Measurements from ENCODE around the gene KHDRBS1.
A peak's percentile ranks its signal among the peaks of the same experiment; 100 is the strongest.

The KHDRBS1 gene

GRCh38 chr1:32035119-32035518, 21.5 kb downstream of the KHDRBS1 start:
- TF ChIP-seq CTCF (IDR thresholded peaks at IDR 0.05; ENCODE audit: borderline replicate concordance, extremely low read depth, low read length, poor library complexity, severe bottlenecking) (no peak), EZH2 (IDR thresholded peaks at IDR 0.05; ENCODE audit: borderline replicate concordance, low read depth, low read length, severe bottlenecking) (no peak)
- Histone ChIP-seq H3K9ac (ENCODE audit: low read depth, low read length) (no peak overlapping the region), H3K4me1 (ENCODE audit: insufficient read depth, low read length) (no peaks in the 10 kb centered on the region), H3K4me2 (ENCODE audit: insufficient read depth, low read length) (no peak overlapping the region), H3K27me3 (ENCODE audit: insufficient read depth, low read length, poor library complexity) (no peaks in the 10 kb centered on the region), H3K4me3 (ENCODE audit: low read depth in 1 of 2, low read length in 2 of 2) (no peak overlapping the region), H3K9me3 (ENCODE audit: insufficient read depth, low read length, severe bottlenecking) (no peaks in the 10 kb centered on the region), H3K36me3 (ENCODE audit: insufficient read depth, low read length) (peaks cover 99% of the 10 kb centered on the region), H3K27ac (ENCODE audit: low read length) (no peak overlapping the region), H2AFZ (ENCODE audit: low read depth, low read length) (no peak overlapping the region), H3K79me2 (ENCODE audit: insufficient read depth, low read length) (peaks cover 95% of the 10 kb centered on the region), H4K20me1 (ENCODE audit: insufficient read depth, low read length) (peaks cover 81% of the 10 kb centered on the region)
- DNase-seq = no peak
- ATAC-seq (ENCODE audit: insufficient read depth, low read depth) = peak; percentile 44; the same call in 1 of the 3 replicates

GRCh38 chr1:32040711-32041110, 27.0 kb downstream of the KHDRBS1 start:
- no peak overlapping the region for H3K9ac ChIP-seq (ENCODE audit: low read depth, low read length)
- H3K27me3 ChIP-seq (ENCODE audit: insufficient read depth, low read length, poor library complexity) = no peaks in the 10 kb centered on the region
- no peak for DNase-seq
- H3K4me1 ChIP-seq (ENCODE audit: insufficient read depth, low read length) = no peaks in the 10 kb centered on the region
- no peak overlapping the region for H2AFZ ChIP-seq (ENCODE audit: low read depth, low read length)
- no peak overlapping the region for H3K4me3 ChIP-seq (ENCODE audit: low read depth in 1 of 2, low read length in 2 of 2)
- TF ChIP-seq EZH2 (IDR thresholded peaks at IDR 0.05; ENCODE audit: borderline replicate concordance, low read depth, low read length, severe bottlenecking) (no peak), CTCF (IDR thresholded peaks at IDR 0.05; ENCODE audit: borderline replicate concordance, extremely low read depth, low read length, poor library complexity, severe bottlenecking) (no peak)
- no peak overlapping the region for H3K27ac ChIP-seq (ENCODE audit: low read length)
- H3K9me3 ChIP-seq (ENCODE audit: insufficient read depth, low read length, severe bottlenecking) = no peaks in the 10 kb centered on the region
- peaks cover 51% of the 10 kb centered on the region for H3K79me2 ChIP-seq (ENCODE audit: insufficient read depth, low read length)
- peaks cover 47% of the 10 kb centered on the region for H4K20me1 ChIP-seq (ENCODE audit: insufficient read depth, low read length)
- H3K4me2 ChIP-seq (ENCODE audit: insufficient read depth, low read length) = no peak overlapping the region
- ATAC-seq (ENCODE audit: insufficient read depth, low read depth) = 0 out of 3 replicates have a peak, but pooled peaks have one; percentile 13
- peaks cover 68% of the 10 kb centered on the region for H3K36me3 ChIP-seq (ENCODE audit: insufficient read depth, low read length)

- H3K4me2 ChIP-seq (ENCODE audit: insufficient read depth, low read length) = no peak overlapping the region
- ATAC-seq (ENCODE audit: insufficient read depth, low read depth) = no peak
These were observed 28.7 kb downstream of the KHDRBS1 start for GRCh38 chr1:32042330-32042729.

More at GRCh38 chr1:32042330-32042729, 28.7 kb downstream of the KHDRBS1 start:
- TF ChIP-seq EZH2 (IDR thresholded peaks at IDR 0.05; ENCODE audit: borderline replicate concordance, low read depth, low read length, severe bottlenecking) (no peak), CTCF (IDR thresholded peaks at IDR 0.05; ENCODE audit: borderline replicate concordance, extremely low read depth, low read length, poor library complexity, severe bottlenecking) (no peak)
- Histone ChIP-seq H3K4me3 (ENCODE audit: low read depth in 1 of 2, low read length in 2 of 2) (no peak overlapping the region), H3K27me3 (ENCODE audit: insufficient read depth, low read length, poor library complexity) (no peaks in the 10 kb centered on the region), H3K79me2 (ENCODE audit: insufficient read depth, low read length) (peaks cover 42% of the 10 kb centered on the region), H3K9ac (ENCODE audit: low read depth, low read length) (no peak overlapping the region), H3K36me3 (ENCODE audit: insufficient read depth, low read length) (peaks cover 53% of the 10 kb centered on the region), H3K4me1 (ENCODE audit: insufficient read depth, low read length) (no peaks in the 10 kb centered on the region), H2AFZ (ENCODE audit: low read depth, low read length) (no peak overlapping the region), H3K27ac (ENCODE audit: low read length) (no peak overlapping the region), H3K9me3 (ENCODE audit: insufficient read depth, low read length, severe bottlenecking) (no peaks in the 10 kb centered on the region), H4K20me1 (ENCODE audit: insufficient read depth, low read length) (peaks cover 35% of the 10 kb centered on the region)
- no peak for DNase-seq

Measured in DND-41 (cell line).